NCI-H226 (cell line): Measurements from ENCODE around the gene ABCD2.
"Not testable (repeated sequence)": the region's sequence is repeated elsewhere in the genome, so short reads cannot be mapped to it uniquely, and the experiment has no call there.

Experiments
- DNase-seq: peaks from one replicate; pipeline ENCODE4 v3.0.0-alpha.2; 2015

Gene ABCD2

DNA sequence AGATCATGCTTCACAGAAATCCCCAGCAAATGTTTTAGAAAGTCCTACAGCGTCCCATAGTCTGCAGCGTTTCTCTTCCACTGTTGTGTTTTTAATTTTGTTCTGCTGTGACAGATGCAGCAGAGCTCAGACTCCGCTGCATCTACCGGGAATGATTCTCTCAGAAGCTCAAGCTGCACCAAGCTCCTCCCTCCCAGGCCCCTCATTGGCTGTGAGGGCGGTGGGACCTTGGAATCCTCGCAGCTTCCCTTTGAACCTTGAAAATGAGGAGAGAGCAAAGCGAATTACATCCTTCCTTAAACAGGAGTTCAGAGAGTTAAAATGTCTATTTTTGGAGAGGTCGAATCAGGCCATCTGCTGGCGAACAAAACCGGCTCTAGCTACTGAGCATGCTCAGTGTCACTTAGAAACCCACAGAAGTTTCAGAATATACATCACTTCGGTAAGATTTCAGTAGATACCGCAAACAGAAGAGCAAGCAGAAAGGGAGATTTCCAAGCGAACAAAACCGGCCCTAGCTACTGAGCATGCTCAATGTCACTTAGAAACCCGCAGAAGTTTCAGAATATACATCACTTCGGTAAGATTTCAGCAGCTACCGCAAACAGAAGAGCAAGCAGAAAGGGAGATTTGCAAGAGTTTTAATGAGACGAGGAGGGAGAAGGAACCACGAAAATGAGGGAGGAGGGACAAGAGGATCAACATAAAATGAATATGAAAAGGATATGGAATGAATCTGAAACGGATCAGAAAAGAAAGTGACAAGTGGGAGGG is at the start of gene ABCD2:
ABCD2 (minus strand) TSS at position 144 of the 774 bp plus-strand sequence. CDS start 188 bp downstream, outside the sequence.
- peak; percentile 48 for DNase-seq

DNA sequence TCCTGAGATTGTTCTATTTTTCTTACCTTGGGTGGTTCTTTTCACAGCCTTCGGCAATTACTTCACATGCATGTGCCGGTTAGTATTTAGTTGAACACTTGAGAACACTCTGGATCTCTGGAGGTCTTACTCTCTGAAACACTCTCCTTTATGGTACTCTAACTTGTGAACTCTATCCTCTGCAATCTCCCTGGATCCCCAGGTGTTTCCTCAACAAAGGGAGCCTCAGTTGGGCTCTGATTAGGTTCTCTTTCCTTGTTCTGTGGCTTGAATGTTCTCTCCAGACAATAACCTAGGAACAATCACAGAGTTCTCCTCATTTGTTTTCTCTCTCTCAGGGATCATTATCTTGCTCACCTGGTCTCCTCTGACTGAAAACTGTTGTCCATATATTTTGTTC is 40.5 kb upstream of the ABCD2 start:
- no peak for DNase-seq

DNA sequence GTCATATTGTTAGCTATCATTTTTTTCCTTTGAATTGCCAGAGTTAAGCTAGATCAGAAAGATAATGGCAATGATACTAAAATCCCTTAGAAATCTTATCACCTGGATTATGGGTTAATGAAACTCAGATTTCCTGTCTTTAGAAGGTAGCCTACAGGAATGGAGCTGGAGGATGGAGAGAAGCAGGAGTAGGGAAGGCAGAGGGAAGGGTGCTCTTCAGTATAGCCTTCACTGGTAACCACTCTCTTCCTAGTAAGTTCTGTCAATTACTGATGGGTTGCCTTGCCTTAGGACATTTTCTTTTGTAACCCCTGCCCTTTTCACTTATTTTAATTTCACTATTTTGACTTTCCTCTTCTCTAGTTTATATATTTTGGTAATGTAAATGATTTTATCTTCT is 27.8 kb upstream of the ABCD2 start:
- no peak for DNase-seq

DNA sequence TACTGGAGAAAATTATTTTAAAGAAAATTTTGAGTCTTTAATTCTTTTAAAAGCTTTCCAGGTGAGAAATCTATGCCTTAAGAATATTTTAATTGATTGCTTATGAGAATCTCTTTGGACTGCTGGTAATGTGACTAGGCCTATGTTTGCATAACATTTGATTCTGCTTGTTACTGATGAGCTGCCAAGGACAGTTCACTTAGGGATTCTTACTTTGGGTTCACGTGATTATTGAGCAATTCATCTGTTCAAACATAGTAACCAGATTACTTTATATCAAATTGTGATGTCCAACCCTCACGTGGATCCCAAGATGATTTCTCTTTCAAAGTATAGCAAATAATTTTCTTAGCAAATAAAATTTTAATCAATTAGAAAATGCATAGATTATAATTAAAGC is 27.4 kb upstream of the ABCD2 start:
- no peak for DNase-seq

DNA sequence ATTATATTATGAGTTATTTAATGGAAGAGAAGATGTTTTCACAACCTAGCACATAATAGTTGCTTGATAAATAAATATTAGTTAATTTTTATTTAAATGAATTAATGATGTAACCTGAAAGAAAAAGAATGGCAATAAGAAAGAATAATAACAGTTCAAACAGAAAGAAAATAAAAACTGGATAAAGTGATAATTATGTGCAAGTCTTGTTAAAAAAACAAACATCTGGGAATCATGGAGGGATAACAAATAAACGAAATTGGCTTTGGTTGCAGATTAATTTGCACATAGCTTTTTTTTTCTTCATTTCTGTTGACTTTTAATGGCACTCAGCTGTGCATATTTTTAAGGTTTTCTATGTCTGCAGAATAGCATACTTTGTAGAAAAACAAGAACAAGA is 23.4 kb upstream of the ABCD2 start:
- DNase-seq = no peak

DNA sequence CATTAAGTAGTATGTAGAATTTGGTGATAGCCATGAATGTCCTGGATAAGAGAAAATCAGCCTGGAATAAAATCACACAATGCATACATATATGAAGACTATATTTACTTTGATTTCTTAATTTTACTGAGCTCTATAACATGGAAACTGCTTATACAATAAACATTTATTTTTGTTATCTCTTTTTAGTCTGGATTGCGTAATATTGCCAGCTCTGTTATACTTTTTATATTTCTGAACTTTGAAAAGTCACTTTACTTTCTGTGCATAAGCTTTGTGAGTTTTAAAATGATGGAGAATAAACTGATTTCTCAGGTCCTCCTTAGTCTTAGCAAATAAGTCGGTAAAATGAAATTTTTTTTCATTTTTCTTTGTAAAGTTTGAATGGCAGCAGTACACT is 19.2 kb upstream of the ABCD2 start:
- no peak for DNase-seq

DNA sequence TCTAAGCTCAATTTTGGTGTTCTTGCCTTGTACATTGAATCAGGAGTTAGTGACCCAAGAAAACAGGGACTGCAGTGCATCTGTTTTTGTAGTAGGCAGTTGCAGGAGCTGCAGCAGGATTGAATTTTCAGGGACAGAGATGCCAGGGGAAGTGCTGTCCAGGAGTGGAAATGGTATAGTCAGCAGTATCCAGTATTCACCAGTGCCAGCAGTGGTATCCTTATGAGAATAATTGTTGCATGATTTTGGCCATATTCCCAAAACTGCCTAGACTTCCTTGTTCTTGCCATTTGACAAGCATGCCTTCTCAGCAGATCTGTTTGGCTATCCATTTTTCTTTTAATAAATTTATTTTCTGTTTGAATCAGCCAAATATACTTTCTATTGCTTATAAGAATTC is 18.6 kb upstream of the ABCD2 start:
- DNase-seq = peak; percentile 19

DNA sequence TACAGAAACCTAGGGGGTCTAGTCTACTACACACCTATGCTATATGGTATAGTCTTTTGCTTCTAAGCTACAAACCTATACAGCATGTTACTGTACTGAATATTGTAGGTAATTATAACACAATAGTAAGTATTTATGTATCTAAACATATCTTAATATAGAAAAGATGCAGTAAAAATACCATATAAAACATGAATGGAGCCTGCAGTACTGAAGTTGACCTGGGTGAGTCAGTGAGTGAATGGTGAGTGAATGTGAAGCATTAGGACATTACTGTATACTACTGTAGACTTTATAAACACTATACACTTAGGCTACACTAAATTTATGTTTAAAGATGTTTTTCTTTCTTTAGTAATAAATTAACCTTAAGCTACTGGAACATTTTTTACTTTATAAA is 13.1 kb upstream of the ABCD2 start:
- DNase-seq = no peak

DNA sequence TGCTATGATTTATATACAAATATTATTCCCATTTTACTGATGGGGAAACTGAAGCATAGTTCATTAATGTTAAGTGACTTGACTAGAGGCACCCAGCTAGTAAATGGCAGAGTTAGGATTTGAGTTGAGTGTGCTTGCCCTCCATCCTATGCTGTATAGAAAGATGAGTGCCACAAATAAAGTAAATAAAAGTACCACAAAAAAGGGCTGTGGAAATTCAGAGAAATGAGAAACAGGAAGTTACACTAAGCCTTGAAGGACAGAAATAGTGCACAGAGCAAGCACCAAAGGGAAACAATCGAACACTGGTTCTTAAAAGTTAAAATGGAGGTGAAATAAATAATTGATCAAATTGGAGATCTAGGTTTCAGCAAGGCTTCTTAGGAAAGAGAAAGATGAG is 9.2 kb upstream of the ABCD2 start:
- DNase-seq = no peak

DNA sequence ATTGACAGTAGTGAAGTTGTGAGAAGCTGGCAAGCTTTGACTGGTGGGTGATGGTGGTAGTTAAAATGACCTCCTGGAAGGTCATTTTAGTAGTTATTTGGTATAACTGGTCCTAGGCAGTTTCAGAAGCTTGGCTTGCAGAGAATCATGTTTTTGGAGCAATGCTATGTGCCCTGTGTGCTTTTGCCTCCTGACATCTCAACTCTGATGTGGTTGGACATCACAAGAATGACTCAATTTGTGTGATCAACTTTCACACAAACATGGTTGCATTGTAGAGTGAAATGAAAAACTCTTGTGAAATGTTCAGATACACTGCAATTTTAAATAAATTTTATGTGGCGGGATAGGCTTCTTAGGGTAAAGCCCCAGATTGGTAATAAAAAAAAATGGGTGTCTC is 8.3 kb upstream of the ABCD2 start:
- DNase-seq = no peak

DNA sequence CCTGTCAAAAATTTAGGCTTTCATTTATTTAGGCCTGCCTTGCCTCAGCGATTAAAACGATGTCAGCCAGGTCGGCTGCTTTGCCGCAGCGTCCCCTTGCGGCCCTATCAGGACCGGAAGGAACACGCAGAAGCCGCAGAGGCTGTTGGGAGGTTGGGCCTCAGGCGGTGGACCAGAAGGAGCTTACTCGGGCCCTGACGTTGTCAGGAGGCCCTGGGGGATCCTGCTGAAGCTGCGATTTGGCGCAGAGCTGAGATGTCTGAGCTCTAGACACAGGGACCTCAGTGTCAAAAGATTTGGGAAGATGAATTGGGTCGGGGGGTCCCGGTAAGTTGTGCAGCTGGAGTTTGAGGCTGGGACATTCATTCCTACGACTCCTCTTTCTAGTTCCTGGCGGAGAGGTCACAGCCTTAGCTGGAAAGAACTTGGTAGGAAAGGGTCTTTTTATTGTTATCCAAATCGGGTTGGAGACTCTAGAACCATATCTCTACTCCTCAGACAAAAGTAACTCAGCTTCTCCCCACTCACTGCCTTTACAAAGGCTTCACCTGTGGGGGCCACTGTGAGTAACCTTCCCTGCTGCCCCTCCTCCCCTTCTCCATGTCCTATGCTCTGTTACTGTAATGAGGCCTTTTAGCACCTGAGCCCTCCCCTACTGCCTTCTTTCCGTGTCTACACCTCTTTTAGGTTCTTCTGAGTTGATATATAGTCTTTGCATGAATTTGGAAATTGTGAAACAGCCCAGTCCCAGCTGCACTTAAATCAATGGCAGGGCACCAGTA is 6.6 kb upstream of the ABCD2 start:
- no peak for DNase-seq

DNA sequence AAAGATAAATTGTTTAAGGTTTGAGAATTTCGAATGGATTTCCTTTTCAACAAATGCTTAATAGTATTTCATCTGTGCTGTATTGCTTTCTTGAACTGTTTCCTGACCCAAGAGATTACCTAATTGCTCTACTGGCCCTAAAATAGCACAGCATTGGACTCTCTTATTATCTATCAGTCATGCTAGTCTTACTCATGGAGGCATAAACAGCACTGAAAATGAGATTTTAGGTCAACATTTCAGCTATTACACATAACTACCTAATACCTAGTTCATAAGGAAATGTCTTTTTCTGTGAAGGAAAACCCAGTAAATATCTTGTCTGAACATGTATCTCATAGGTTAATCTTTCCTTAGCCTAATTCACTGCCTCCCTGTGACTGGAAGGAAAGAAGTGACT is 4.3 kb upstream of the ABCD2 start:
- no peak for DNase-seq

DNA sequence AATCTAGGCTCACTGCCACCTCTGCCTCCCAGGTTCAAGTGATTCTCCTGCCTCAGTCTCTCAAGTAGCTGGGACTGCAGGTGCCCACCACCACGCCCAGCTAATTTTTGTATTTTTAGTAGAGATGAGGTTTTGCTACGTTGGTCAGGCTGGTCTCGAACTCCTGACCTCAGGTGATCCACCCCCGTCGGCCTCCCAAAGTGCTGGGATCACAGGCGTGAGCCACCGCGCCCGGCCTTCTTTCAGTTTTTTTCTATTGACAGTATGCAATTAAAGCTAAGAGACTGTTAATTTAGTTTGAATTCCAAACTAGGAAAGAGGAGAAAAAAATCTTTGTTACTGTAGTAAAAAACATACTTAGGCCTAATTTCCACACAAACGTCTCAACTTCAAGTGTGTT is 3.6 kb upstream of the ABCD2 start:
- DNase-seq = not testable (repeated sequence)

DNA sequence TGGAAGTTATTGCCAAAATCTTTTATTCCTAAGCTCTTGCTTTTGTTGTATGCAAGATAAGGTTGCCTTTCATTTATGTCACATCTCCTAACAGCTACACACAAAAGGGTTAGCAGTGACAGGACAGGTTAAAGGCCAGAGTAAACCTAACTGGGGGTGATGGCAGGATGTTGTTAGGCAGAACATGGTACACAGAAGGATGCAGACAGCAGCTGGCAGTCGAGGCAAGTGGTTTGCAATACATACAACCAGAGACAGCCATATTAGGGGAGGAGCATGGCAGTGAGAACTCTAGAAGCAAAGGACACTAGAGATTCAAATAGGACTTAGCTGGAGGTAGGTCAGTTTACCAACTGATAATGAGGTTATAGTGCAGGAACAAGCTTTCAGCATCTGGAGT is 2.7 kb upstream of the ABCD2 start:
- no peak for DNase-seq

DNA sequence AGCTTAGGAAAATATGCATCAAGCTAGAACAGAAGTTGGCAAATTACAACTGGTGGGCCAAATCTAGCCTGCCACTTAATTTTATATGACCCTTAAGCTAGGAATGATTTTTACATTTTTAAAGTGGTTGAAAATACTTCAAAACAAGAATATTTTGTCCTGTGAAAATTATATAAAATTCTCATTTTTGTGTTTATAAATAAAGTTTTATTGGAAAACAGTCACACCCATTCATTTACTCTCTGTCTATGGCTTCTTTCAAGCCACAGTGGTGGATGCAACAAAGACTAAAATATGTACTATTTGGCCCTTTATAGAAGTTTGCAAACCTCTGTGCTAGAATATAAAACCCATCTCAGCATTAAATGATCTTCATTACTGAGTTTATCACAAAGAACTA is 2.1 kb upstream of the ABCD2 start:
- DNase-seq = no peak

DNA sequence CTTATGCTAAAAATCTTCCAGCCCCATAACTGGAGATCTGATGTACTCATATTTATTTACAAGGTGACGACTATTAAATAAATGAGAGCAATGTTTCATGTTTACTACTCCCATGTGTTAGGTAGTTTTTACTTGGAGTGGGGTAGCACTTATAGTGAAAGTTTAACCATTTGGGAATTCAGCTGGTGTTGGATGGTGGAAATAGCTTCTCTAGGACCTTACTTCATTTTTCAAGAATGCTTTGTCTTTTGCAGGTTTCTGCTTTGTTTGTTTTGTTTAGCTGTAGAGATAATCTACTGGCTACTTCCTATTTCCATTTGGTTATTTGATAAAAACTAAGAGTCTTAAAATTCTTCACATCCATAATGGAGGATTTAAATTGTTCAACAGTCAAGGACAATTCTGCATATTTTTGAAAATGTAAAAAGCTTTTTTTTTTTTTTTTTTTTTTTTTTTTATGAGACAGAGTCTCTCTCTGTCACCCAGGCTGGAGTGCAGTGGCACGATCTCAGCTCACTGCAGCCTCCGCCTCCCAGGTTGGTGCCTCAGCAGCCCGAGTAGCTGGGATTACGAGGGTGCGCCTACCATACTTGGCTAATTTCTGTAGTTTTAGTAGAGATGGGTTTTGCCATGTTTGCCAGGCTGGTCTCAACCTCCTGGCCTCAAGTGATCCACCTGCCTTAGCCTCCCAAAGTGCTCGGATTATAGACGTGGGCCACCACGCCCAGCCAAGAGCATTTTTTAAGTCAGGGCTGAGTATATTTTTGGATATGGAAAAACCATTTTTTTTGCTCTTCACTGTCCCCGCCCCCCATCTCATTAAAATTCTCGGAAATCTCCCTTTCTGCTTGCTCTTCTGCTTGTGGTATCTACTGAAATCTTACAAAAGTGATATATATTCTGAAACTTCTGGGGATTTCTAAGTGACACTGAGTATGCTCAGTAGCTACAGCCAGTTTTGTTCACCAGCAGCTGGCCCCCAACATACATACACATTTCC is 1.4 kb upstream of the ABCD2 start:
- DNase-seq = no peak

DNA sequence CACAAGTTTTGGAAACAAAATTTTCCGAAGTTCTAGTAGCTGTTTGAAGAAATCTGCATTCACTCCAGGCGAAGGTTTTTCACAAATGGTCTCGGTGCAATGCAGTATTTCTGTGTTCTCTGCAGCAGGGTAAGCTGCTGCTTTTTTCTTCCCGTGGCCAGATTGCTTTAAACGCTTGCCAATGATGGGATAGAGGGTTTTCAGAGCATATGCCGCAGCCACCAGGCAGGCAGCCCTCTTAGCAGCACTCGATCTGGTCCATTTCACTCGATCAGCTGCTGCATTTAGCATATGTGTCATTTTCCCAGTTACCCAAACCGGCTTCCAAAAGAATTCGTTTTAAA is 315 bp downstream of the ABCD2 start:
- DNase-seq = no peak

DNA sequence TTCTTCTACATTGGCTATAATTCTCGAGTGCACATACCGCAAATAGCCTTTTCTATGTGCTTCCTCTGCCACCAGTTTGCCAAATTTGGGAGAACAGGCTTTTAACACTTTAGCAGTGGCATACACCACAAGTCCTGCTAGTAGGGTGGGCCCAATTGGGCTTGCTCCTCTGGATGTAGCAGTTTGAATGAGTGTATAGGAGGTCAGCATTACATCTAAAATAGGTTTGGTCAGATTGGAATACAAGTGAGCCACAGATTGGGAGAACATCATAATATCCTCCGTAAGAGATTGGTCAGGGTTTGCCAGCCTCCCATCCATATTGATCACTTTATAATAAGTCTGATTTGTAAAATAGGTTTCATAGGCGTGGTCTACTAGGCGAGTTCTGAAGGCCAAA is 902 bp downstream of the ABCD2 start:
- DNase-seq = no peak

DNA sequence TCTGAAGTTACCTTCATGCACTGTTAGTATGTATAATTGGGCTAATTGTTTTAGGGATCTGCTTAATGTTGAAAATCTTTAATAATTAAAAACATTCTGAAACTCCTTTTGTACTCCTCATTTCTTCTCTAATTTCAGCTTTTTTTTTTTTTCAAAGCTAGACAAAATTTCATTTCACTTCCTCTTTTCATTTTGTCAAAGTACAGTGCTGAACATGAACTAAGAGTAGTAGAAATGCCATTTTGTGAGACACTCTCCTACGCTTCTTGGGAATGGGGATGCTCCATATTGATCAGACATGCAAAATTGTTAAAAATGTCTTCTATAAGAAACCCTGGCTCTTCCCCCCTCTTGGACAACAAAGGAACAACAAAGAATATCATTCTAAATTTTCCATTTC is 1.7 kb downstream of the ABCD2 start:
- no peak for DNase-seq

DNA sequence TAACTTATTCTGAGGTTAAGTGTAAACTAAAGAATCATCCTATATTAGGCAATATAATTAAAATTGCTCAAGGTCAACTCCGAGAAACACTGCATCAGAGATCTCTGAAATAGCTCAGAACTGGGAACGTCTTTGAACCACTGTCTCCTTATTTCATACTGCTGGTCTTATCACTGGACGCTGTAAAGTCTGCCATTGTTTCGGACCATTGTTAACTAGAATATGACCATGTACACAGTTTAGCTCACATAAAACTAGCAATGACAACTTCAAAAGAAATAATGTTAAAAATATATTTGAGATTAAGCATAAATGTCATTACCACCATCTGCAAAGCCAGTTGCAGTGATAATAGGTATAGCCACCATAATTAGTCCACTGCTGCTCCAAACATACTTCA is 2.9 kb downstream of the ABCD2 start:
- DNase-seq = no peak

DNA sequence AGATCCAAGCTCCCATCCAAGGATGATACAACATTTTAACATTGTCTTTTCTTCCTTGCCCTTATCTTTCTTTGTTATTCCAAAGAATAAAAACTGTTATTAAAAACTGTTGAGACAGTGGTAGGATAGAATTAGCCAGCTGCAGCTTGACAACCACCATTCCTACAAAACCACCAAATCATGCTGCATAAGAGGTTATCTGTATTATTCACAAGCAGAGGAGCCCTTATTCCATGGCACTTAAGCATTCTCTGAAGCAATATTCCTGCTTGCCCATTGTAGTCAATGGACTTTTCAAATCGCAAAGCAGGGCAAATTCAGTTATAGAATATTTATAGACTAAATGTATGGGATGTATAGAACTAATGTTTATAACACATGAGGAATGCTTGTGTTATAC is 3.4 kb downstream of the ABCD2 start:
- no peak for DNase-seq

DNA sequence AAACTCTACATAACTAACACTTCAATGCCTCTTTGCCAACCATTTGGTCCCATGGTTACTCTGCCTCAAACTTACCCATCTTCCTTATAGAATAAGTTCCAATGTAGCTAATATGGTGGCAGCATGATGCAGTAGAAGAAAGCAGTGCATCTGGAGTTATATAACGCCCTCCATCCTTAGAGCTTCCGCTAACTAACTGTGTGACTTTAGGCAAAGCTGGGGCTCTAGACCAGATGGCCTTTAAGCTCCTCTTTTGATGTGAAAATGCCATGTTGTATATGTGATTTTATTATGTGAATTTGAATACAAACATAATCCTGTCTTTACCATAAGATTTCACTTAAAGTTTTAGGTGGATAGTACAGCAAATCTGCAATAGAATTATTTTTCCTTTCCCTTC is 6.1 kb downstream of the ABCD2 start:
- no peak for DNase-seq

DNA sequence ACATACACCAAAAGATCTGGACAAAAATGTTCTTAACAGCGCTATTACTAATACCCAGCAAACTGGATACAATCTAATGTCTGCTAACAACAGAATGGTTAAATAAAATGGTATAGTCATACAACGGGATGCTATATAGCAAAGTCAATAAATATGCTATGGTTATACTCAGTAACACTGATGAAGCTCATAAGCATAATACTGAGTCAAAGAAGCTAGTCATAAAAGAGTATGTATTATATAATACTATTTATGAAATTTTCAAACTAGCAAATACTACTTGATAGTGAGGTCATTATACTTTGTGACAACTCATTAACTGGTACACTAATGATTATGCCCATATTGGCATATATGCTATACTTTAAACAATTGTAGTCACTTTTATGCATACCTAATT is 7.4 kb downstream of the ABCD2 start:
- no peak for DNase-seq

DNA sequence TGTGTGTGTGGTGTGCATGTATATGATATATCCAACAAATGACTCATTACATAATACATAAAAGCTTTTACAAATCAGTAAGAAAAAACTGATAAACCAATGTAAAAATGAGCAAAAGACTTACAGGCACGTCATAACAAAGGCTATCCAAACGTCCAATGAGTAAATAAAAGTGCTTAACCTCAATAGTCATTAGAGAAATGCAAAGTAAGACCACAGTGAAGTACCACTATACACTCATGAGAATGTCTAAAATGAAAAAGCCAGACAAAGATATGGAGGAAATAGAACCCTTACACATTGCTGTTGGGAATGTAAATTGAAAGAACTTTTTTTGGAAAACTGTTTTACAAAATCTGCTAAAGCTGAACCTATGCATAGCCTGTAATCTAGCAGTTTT is 7.8 kb downstream of the ABCD2 start:
- no peak for DNase-seq
